ENCODE results near the gene S100A11.

GRCh38 chr1:151984313-151984956 lies 52.4 kb downstream of the S100A11 start:
- TF ChIP-seq EZH2phosphoT487 (IDR thresholded peaks at IDR 0.05; ENCODE audit: low read depth), result no peak
- no peak for TF ChIP-seq CTCF (IDR thresholded peaks at IDR 0.05; ENCODE audit: low read depth, low read length)

All from OCI-LY3 (cell line).